IPS DF 19.7 (cell line): ENCODE data around the gene IGFBP3.
"Not testable (repeated sequence)": the region's sequence is repeated elsewhere in the genome, so short reads cannot be mapped to it uniquely, and the experiment has no call there.

Experiments used
- DNase-seq: peaks from one replicate; pipeline ENCODE4 v3.0.0-alpha.2; 2013; ENCODE audit warnings: low read depth, low spot score

IGFBP3 gene

DNA sequence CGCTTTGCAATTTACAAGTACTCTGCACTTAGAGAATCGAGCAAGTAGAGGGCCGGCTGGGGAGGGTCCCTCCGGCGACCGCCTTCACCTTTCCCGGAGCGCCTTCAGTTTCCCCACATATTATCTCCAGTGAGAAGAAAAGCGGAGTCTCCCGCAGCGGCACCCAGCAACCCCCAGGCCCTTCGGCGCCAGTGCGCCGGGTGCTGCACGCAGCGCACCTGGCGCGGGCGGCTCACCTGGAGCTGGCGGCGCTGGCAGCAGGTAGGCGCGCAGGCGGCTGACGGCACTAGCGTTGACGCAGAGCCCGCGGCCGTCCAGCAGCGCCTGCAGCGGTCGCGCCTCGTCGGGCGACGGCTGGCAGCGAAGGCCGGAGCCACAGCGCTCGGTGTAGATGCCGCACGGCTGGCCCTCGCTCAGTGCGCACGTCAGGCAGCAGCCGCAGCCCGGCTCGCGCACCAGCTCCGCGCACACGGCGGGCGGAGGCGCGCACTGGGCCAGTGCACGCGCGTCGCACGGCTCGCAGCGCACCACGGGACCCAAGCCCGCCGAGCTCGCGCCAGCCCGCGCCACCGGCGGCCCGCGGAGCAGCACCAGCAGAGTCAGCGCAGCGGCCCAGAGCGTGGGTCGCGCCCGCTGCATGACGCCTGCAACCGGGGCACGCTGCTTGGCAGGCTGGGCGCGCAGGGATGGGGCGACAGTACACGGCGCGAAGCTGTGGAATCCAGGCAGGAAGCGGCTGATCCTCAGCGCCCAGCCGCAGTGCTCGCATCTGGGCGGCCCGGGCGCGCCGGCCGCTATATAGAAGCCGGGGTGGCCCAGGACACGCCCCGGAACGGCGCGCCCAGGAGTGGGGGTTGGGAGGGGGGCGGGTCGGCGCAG lies at the start of gene IGFBP3:
Gene IGFBP3 (minus strand): TSS at position 771 of the 879 bp plus-strand sequence. CDS start 132 bp downstream, at position 639.
- DNase-seq: no peak

GRCh38 chr7:45970454-45970853 lies 49.4 kb upstream of the IGFBP3 start:
- DNase-seq: no peak

GRCh38 chr7:45969940-45970339 lies 48.9 kb upstream of the IGFBP3 start:
- DNase-seq: no peak

DNA sequence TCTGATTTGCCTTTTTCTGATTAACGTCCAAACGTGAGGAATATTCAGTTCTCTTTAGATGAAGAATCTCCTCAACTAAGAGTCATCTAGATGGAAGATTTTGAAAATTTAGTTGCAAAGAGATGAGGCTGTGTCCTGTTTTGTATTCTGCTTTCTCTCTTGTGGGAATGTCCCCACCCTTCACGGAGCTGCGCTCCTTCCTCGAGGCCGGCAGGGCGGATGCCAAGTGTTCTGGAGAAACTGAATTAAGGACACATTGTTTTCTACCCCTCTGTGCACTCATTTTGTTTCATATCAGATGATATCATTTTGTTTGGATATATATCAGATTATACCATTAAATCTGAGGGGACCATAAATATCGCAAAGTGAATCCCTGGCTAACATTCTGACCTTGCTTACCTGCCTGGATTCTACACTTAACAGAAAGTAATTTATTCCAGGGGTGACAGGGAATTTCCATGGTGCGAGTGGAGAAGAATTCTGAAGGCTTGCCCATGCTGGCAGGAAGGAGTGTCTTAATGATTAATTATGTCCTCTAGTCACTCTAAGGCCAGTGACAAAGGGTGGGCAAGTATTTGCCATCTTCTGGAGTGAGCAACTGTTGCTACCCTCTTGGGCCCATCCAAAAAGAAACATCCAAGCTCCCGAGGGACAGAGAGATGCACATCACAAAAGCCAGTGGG lies 47.9 kb upstream of the IGFBP3 start:
- DNase-seq: no peak

DNA sequence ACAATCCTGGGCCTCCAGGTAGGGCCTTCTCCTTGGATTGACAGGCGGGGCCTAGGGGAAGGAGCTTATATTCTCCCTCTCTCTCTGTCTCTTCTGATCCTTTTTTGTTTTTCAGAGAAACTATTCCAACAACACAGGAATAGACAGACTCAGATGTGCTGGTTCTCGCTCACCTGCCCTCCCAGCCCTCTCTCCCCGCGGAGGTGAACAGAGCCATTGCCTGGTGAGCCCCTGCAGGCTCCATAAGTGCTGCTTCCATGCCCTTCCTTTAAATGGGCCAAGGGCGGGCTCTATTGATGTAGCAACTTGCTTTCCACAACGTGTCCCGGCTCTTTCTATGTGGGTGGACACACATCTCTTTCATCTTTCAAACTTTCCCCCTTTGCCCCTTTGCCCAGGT lies 47.2 kb upstream of the IGFBP3 start:
- DNase-seq: no peak

- DNase-seq: no peak
Measured at GRCh38 chr7:45967591-45968157, 46.6 kb upstream of the IGFBP3 start.

GRCh38 chr7:45962861-45963260 lies 41.8 kb upstream of the IGFBP3 start:
- DNase-seq: no peak

- DNase-seq: no peak
Measured at GRCh38 chr7:45957721-45958120, 36.6 kb upstream of the IGFBP3 start.

- no peak for DNase-seq
Measured at GRCh38 chr7:45955286-45955685, 34.2 kb upstream of the IGFBP3 start.

GRCh38 chr7:45953055-45953454 lies 32.0 kb upstream of the IGFBP3 start:
- not testable (repeated sequence) for DNase-seq

GRCh38 chr7:45944058-45944457 lies 23.0 kb upstream of the IGFBP3 start:
- no peak for DNase-seq

DNA sequence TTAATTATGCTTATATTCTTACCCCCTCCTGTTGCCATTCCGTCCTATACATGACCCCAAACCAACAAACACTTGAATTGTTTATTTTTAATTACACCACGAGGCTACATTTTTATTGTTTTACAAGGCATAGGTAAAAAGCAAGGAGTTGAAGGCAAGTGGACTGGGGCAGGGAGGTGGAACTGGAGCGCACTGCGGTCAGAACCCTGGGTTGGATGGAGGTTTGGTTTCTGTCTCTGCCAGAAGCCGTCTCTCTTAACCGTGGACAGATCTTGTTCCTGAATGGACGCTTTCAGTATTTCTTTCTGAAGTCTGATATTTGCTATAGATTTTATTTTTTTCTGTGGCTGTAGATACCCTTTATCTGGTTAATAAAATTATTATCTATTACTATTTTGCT lies 19.9 kb upstream of the IGFBP3 start:
- DNase-seq: no peak

- DNase-seq: not testable (repeated sequence)
Measured at GRCh38 chr7:45940237-45940781, 19.2 kb upstream of the IGFBP3 start.

DNA sequence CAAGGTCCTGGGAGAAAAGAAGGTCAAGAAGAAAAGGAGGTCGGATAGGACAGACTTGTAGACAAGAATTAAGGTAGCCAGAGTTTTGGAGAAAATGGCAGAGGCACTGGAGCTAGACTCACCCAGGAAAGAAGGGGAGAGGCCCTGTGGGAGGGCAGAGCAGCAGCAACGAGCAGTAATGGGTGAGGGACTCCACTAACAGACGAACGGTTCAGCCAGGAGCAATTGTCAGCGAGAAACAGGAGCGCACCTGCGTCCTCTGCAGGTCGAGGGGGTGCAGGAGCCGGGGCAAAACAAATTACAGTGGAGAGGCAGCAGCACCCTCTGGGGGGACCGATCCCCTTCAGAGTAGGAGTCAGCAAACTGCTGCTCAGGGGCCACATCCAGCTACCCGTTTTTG lies 18.5 kb upstream of the IGFBP3 start:
- no peak for DNase-seq

GRCh38 chr7:45938626-45939302 lies 17.7 kb upstream of the IGFBP3 start:
- DNase-seq: no peak

DNA sequence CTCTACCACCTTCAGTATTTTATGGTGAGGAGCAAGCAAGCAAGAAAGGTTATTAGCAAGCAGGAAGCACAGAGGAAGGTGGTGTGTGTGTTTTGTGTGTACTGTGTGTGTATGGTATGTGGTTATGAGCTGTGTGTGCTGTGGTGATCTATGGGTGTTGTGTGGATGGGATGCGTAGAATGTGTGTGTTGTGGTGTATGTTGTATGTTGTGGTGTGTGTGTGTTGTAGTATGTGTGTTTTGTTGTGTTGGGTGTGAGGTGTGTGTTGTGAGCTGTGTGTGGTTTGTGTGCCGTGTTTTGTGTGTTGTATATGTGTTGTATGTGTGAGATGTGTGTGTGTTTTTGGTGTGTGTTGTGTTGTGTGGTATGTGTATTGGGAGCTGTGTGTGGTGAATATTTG lies 16.8 kb upstream of the IGFBP3 start:
- no peak for DNase-seq

GRCh38 chr7:45937301-45937700 lies 16.2 kb upstream of the IGFBP3 start:
- DNase-seq: no peak

GRCh38 chr7:45930967-45931366 lies 9.9 kb upstream of the IGFBP3 start:
- no peak for DNase-seq

- DNase-seq: no peak
Measured at GRCh38 chr7:45927721-45928120, 6.6 kb upstream of the IGFBP3 start.

DNA sequence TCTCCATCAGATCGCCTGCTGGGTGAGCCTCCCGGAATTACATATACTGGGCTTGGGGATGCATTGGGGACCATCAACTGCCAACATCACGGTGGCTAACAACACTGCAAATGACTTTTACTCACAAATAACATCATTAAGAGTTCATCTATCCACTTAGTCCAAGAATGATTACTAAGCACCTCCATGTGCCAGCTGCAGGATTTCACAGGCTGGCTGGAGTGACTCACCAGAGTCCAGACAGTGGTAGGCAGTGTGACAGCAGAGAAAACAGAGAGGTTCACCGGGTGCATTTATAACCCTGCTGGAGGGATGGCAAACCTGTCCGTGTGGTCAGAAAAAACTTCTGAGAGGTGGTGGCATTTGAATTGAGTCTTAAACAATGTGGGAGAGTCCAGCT lies 3.2 kb upstream of the IGFBP3 start:
- DNase-seq: no peak

DNA sequence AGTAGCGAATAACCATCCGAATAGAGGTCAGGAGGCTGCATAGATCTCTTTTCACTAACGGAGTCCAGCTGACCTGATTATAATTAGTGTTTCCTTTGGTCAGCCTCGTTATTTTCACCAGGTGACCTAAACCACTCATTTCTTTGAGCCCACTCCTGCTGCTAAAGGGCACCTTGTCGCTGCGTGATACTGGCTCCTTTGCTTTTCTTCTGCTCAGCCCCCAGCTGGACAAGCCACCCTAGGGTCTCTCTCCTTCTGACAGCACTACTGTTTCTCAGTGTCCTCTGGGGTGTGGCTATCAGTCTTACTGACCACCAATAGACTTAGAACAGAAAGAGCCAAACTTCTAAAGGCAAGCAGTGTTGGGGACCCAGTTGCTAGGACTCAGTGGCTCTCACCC lies 2.7 kb upstream of the IGFBP3 start:
- no peak for DNase-seq

- DNase-seq: no peak
Measured at GRCh38 chr7:45923290-45923689, 2.2 kb upstream of the IGFBP3 start.
